Dedifferentiated amniotic fluid mesenchymal stem cell (primary cell): Measurements from ENCODE around the gene SEMA3B.
"Not testable (repeated sequence)": the region's sequence is repeated elsewhere in the genome, so short reads cannot be mapped to it uniquely, and the experiment has no call there.

Source experiments
- DNase-seq: peaks from one replicate; pipeline ENCODE4 v3.0.0-alpha.2; 2016; ENCODE audit errors: extremely low spot score

The SEMA3B gene

GRCh38 chr3:50237754-50238548, 31.0 kb upstream of the SEMA3B start:
- peak; percentile 74 for DNase-seq

- no peak for DNase-seq
These were observed 30.4 kb upstream of the SEMA3B start for GRCh38 chr3:50238549-50239026.

GRCh38 chr3:50239649-50240048, 29.3 kb upstream of the SEMA3B start:
- no peak for DNase-seq

GRCh38 chr3:50241163-50241562, 27.8 kb upstream of the SEMA3B start:
- no peak for DNase-seq

- no peak for DNase-seq
These were observed 27.1 kb upstream of the SEMA3B start for GRCh38 chr3:50241713-50242380.

GRCh38 chr3:50242381-50242770, 26.6 kb upstream of the SEMA3B start:
- DNase-seq = no peak

- no peak for DNase-seq
These were observed 25.9 kb upstream of the SEMA3B start for GRCh38 chr3:50242851-50243542.

GRCh38 chr3:50243543-50243895, 25.4 kb upstream of the SEMA3B start:
- no peak for DNase-seq

GRCh38 chr3:50244813-50245212, 24.1 kb upstream of the SEMA3B start:
- not testable (repeated sequence) for DNase-seq

- DNase-seq = no peak
These were observed 23.6 kb upstream of the SEMA3B start for GRCh38 chr3:50245251-50245745.

- DNase-seq = peak; percentile 86
These were observed 23.0 kb upstream of the SEMA3B start for GRCh38 chr3:50245831-50246516.

GRCh38 chr3:50246517-50246954, 22.4 kb upstream of the SEMA3B start:
- peak; percentile 83 for DNase-seq

- DNase-seq = no peak
These were observed 20.6 kb upstream of the SEMA3B start for GRCh38 chr3:50248387-50248786.

GRCh38 chr3:50249457-50249856, 19.5 kb upstream of the SEMA3B start:
- no peak for DNase-seq

- no peak for DNase-seq
These were observed 18.4 kb upstream of the SEMA3B start for GRCh38 chr3:50250514-50250913.

- DNase-seq = no peak
These were observed 17.7 kb upstream of the SEMA3B start for GRCh38 chr3:50251220-50251619.

- DNase-seq = no peak
These were observed 14.2 kb upstream of the SEMA3B start for GRCh38 chr3:50254577-50255250.

- no peak for DNase-seq
These were observed 13.7 kb upstream of the SEMA3B start for GRCh38 chr3:50255251-50255615.

GRCh38 chr3:50256978-50257890, 11.7 kb upstream of the SEMA3B start:
- no peak for DNase-seq

- no peak for DNase-seq
These were observed 10.8 kb upstream of the SEMA3B start for GRCh38 chr3:50258029-50258680.
